ENCODE data around the gene SKP2. TPM values are rescaled to one million over a fixed set of nuclear protein-coding genes. Genes with fewer than 3 reads are reported as not detected.

Gene SKP2
- total and polyA plus RNA-seq, 4 donors, result 4.6 to 28.2 (median 15.4) TPM

DNA sequence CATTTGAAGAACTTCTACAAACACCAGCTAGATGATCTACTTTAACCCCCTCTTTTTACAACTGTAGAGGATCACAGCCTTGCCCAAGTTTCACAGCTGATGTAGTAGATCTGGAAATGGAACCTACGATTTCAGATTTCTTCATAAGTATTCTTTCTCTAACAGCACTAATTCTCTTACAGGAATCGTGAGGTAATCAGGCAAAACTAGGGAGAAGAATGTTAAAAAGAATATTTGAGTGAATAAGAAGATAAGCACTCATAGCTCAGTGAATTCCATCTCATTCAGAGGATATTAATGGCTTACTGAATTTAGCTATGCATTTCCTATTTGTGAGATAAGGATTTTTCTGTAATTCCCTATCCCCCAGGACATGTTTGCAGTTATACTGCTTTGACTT is 47.7 kb downstream of the SKP2 start (continued):
- TF ChIP-seq, protein P1, sequence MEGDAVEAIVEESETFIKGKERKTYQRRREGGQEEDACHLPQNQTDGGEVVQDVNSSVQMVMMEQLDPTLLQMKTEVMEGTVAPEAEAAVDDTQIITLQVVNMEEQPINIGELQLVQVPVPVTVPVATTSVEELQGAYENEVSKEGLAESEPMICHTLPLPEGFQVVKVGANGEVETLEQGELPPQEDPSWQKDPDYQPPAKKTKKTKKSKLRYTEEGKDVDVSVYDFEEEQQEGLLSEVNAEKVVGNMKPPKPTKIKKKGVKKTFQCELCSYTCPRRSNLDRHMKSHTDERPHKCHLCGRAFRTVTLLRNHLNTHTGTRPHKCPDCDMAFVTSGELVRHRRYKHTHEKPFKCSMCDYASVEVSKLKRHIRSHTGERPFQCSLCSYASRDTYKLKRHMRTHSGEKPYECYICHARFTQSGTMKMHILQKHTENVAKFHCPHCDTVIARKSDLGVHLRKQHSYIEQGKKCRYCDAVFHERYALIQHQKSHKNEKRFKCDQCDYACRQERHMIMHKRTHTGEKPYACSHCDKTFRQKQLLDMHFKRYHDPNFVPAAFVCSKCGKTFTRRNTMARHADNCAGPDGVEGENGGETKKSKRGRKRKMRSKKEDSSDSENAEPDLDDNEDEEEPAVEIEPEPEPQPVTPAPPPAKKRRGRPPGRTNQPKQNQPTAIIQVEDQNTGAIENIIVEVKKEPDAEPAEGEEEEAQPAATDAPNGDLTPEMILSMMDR (IDR thresholded peaks at IDR 0.05; ENCODE audit: low read depth, low read length, missing input control), result no peak
- TF ChIP-seq, protein P2, sequence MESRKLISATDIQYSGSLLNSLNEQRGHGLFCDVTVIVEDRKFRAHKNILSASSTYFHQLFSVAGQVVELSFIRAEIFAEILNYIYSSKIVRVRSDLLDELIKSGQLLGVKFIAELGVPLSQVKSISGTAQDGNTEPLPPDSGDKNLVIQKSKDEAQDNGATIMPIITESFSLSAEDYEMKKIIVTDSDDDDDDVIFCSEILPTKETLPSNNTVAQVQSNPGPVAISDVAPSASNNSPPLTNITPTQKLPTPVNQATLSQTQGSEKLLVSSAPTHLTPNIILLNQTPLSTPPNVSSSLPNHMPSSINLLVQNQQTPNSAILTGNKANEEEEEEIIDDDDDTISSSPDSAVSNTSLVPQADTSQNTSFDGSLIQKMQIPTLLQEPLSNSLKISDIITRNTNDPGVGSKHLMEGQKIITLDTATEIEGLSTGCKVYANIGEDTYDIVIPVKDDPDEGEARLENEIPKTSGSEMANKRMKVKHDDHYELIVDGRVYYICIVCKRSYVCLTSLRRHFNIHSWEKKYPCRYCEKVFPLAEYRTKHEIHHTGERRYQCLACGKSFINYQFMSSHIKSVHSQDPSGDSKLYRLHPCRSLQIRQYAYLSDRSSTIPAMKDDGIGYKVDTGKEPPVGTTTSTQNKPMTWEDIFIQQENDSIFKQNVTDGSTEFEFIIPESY (IDR thresholded peaks at IDR 0.05), result no peak
- no peak for TF ChIP-seq FOXA1 (IDR thresholded peaks at IDR 0.05)

DNA sequence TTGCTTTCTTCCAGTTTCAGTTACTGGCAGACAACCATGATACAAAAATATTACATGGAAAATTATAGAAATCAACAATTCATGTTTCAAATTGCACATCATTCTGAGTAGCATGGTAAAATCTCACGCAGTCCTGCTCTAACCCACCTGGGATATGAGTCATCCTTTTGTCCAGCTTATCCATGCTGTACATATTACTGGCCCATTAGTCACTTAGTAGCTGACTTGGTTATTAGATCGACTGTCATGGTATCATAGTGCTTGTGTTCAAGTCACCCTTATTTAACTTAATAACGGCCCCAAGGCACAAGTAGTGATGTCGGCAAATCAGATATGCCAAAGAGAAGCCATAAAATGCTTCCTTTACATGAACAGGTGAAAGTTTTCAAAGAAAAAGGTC is 48.6 kb downstream of the SKP2 start:
- no peak for DNase-seq (ENCODE audit: low spot score)
- no peak overlapping the region for H3K9ac ChIP-seq (ENCODE audit: low read depth in 1 of 2, low read length in 2 of 2)
- peaks cover 0 to 67% (median 55%) of the 10 kb centered on the region in 4 donors for H3K36me3 ChIP-seq (ENCODE audit: control insufficient read depth in 4 of 4, insufficient read depth in 3 of 4, low read depth in 1 of 4, low read length in 3 of 4)
- no peak overlapping the region for H3K4me3 ChIP-seq (ENCODE audit: low read depth in 1 of 3, low read length in 3 of 3)
- no peaks in the 10 kb centered on the region for H3K9me3 ChIP-seq (ENCODE audit: control insufficient read depth in 4 of 4, low read length in 3 of 4)
- no peak for TF ChIP-seq TAF1 (conservative IDR thresholded peaks at IDR 0.05)
- no peak for TF ChIP-seq FOXA2 (IDR thresholded peaks at IDR 0.05)
- no peak for TF ChIP-seq NR2F2 (IDR thresholded peaks at IDR 0.05)
- TF ChIP-seq SP1 (IDR thresholded peaks at IDR 0.05), result no peak
- no peak for TF ChIP-seq HNF4G (IDR thresholded peaks at IDR 0.05)
- TF ChIP-seq, protein P2 (IDR thresholded peaks at IDR 0.05), result no peak
- TF ChIP-seq RAD21 (IDR thresholded peaks at IDR 0.05), result no peak
- no peak for TF ChIP-seq GABPA (IDR thresholded peaks at IDR 0.05 in 1 of 2, conservative IDR thresholded peaks at IDR 0.05 in 1 of 2)
- TF ChIP-seq, protein P3, sequence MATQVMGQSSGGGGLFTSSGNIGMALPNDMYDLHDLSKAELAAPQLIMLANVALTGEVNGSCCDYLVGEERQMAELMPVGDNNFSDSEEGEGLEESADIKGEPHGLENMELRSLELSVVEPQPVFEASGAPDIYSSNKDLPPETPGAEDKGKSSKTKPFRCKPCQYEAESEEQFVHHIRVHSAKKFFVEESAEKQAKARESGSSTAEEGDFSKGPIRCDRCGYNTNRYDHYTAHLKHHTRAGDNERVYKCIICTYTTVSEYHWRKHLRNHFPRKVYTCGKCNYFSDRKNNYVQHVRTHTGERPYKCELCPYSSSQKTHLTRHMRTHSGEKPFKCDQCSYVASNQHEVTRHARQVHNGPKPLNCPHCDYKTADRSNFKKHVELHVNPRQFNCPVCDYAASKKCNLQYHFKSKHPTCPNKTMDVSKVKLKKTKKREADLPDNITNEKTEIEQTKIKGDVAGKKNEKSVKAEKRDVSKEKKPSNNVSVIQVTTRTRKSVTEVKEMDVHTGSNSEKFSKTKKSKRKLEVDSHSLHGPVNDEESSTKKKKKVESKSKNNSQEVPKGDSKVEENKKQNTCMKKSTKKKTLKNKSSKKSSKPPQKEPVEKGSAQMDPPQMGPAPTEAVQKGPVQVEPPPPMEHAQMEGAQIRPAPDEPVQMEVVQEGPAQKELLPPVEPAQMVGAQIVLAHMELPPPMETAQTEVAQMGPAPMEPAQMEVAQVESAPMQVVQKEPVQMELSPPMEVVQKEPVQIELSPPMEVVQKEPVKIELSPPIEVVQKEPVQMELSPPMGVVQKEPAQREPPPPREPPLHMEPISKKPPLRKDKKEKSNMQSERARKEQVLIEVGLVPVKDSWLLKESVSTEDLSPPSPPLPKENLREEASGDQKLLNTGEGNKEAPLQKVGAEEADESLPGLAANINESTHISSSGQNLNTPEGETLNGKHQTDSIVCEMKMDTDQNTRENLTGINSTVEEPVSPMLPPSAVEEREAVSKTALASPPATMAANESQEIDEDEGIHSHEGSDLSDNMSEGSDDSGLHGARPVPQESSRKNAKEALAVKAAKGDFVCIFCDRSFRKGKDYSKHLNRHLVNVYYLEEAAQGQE (IDR thresholded peaks at IDR 0.05), result no peak
- no peak for TF ChIP-seq EGR1 (IDR thresholded peaks at IDR 0.05; ENCODE audit: low read depth in 2 of 2)
- no peak for TF ChIP-seq RXRA (IDR thresholded peaks at IDR 0.05)
- TF ChIP-seq, protein P4, sequence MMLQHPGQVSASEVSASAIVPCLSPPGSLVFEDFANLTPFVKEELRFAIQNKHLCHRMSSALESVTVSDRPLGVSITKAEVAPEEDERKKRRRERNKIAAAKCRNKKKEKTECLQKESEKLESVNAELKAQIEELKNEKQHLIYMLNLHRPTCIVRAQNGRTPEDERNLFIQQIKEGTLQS (IDR thresholded peaks at IDR 0.05), result no peak
- TF ChIP-seq, protein P1 (IDR thresholded peaks at IDR 0.05; ENCODE audit: low read depth, low read length, missing input control), result no peak
- no peak for TF ChIP-seq YY1 (IDR thresholded peaks at IDR 0.05)
- TF ChIP-seq, protein P5, sequence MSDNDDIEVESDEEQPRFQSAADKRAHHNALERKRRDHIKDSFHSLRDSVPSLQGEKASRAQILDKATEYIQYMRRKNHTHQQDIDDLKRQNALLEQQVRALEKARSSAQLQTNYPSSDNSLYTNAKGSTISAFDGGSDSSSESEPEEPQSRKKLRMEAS (IDR thresholded peaks at IDR 0.05), result no peak
- no peak for TF ChIP-seq JUND (IDR thresholded peaks at IDR 0.05)
- no peak for TF ChIP-seq FOXA1 (IDR thresholded peaks at IDR 0.05)
- no peak for TF ChIP-seq HNF4A (conservative IDR thresholded peaks at IDR 0.05)
- no peaks in the 10 kb centered on the region for H3K27me3 ChIP-seq (ENCODE audit: control insufficient read depth in 4 of 4, insufficient read depth in 4 of 4, low read length in 3 of 4)
- 90% methylated on average over 4 of the region's 4 CpGs for WGBS
- no peak overlapping the region for H3K27ac ChIP-seq (ENCODE audit: low read depth in 1 of 2, low read length in 2 of 2)
- peaks cover 0 to 6% (median 5%) of the 10 kb centered on the region in 4 donors for H3K4me1 ChIP-seq (ENCODE audit: control insufficient read depth in 4 of 4, insufficient read depth in 4 of 4, low read length in 3 of 4)
